NCI-H1694 treated with DMSO at 0.1 percent for 48 hours (cell line): Measurements from ENCODE around the gene LARP4B.

Experiments used
- DNase-seq: peaks from one replicate; lab custom pipeline; 2025; lab: John Stamatoyannopoulos, UW

LARP4B gene

GRCh38 chr10:828191-828590, 103.3 kb downstream of the LARP4B start:
- DNase-seq: no peak

GRCh38 chr10:824946-825345, 106.6 kb downstream of the LARP4B start:
- DNase-seq: no peak

GRCh38 chr10:824497-824896, 107.0 kb downstream of the LARP4B start:
- no peak for DNase-seq

- DNase-seq: no peak
These were observed 108.7 kb downstream of the LARP4B start for GRCh38 chr10:822661-823367.

- no peak for DNase-seq
These were observed 109.3 kb downstream of the LARP4B start for GRCh38 chr10:822197-822596.

GRCh38 chr10:821322-821721, 110.2 kb downstream of the LARP4B start:
- DNase-seq: no peak

GRCh38 chr10:819816-820215, 111.7 kb downstream of the LARP4B start:
- no peak for DNase-seq

GRCh38 chr10:819326-819725, 112.2 kb downstream of the LARP4B start:
- no peak for DNase-seq

GRCh38 chr10:818526-819220, 112.8 kb downstream of the LARP4B start:
- no peak for DNase-seq

GRCh38 chr10:818010-818409, 113.5 kb downstream of the LARP4B start:
- DNase-seq: no peak

GRCh38 chr10:817371-817770, 114.1 kb downstream of the LARP4B start:
- DNase-seq: no peak

- DNase-seq: no peak
These were observed 114.5 kb downstream of the LARP4B start for GRCh38 chr10:816958-817357.

GRCh38 chr10:816091-816477, 115.4 kb downstream of the LARP4B start:
- no peak for DNase-seq

- DNase-seq: no peak
These were observed 116.0 kb downstream of the LARP4B start for GRCh38 chr10:815338-816090.

GRCh38 chr10:814536-815302, 116.8 kb downstream of the LARP4B start:
- no peak for DNase-seq

- DNase-seq: no peak
These were observed 118.2 kb downstream of the LARP4B start for GRCh38 chr10:813286-813685.

GRCh38 chr10:812787-813186, 118.7 kb downstream of the LARP4B start:
- no peak for DNase-seq

GRCh38 chr10:811379-812175, 119.9 kb downstream of the LARP4B start:
- DNase-seq: no peak

GRCh38 chr10:810351-810846, 121.1 kb downstream of the LARP4B start:
- peak; percentile 0 for DNase-seq

- no peak for DNase-seq
These were observed 121.7 kb downstream of the LARP4B start for GRCh38 chr10:809671-810350.

GRCh38 chr10:807958-808353, 123.5 kb downstream of the LARP4B start:
- no peak for DNase-seq
